Endothelial cell of umbilical vein (primary cell): ENCODE results near the gene CDHR5. TPM values are rescaled to one million over a fixed set of nuclear protein-coding genes. Genes with fewer than 3 reads are reported as not detected.

Experiments
- BruUV-seq: library from RNA; stranded (reverse); fragments of 400-500 nt; replicated peaks from 2 replicates; lab custom pipeline; 2021; lab: Mats Ljungman, UMichigan
- CTCF ChIA-PET: fragments of 300-600, 350-600 bp; sonication (Branson Sonifier 250); formaldehyde crosslinking; loops from one replicate; lab custom pipeline; 2021; ENCODE audit warnings: antibody characterized with exemption, inconsistent platforms; lab: Charles Lee
- POLR2A ChIA-PET: fragments of 300-600, 350-600 bp; sonication (Branson Sonifier 250); formaldehyde crosslinking; loops from one replicate; lab custom pipeline; 2021; ENCODE audit warnings: antibody characterized with exemption, inconsistent platforms; lab: Charles Lee
- DNase-seq: peaks from one replicate; pipeline ENCODE4 v3.0.0-alpha.2; 2011; ENCODE audit warnings: low read depth, low spot score
- FAIRE-seq: peaks from 2 replicates; lab custom pipeline; 2011; peaks lifted over from hg19 to GRCh38; lab: Jason Lieb, UNC
- H2AFZ ChIP-seq: 2 replicates; pipeline ENCODE4 v1.6.0; 2012; ENCODE audit warnings: low read depth, low read length, control low read depth, inconsistent platforms
- H3K27ac ChIP-seq: 2 replicates; pipeline ENCODE4 v1.5.1; 2011; ENCODE audit warnings: low read depth, mild to moderate bottlenecking, control low read depth, low read length, moderate library complexity; ENCODE audit not compliant: insufficient read depth
- H3K27me3 ChIP-seq, 2 experiments: 2 replicates each; pipeline versions ENCODE4 v1.6.0 to v1.6.1; 2011; ENCODE audit warnings: low read length in 2 of 2, mixed read lengths in 1 of 2; ENCODE audit not compliant: control insufficient read depth in 2 of 2, insufficient read depth in 2 of 2
- H3K36me3 ChIP-seq, 2 experiments: 2 replicates in 1 of 2; 3 replicates in 1 of 2; pipeline ENCODE4 v1.5.1; 2011; ENCODE audit warnings: low read length in 2 of 2, mild to moderate bottlenecking in 1 of 2, moderate library complexity in 1 of 2; ENCODE audit not compliant: control insufficient read depth in 2 of 2, insufficient read depth in 2 of 2; ENCODE audit errors: extremely low read depth in 1 of 2
- H3K4me1 ChIP-seq: 3 replicates; pipeline ENCODE4 v1.5.1; 2011; ENCODE audit warnings: mild to moderate bottlenecking, low read length; ENCODE audit not compliant: control insufficient read depth, insufficient read depth; ENCODE audit errors: extremely low read depth
- H3K4me2 ChIP-seq: 2 replicates; pipeline ENCODE4 v1.6.1; 2011; ENCODE audit warnings: low read length, control low read depth, mixed read lengths; ENCODE audit not compliant: insufficient read depth
- H3K4me3 ChIP-seq, 3 experiments: fragments of 200-600 bp in 1 of 3; sonication (generic), shearing (Covaris generic) in 1 of 3; replicated peaks in 1 of 3; 2 replicates each; pipeline ENCODE4 v1.5.1; 2011 to 2016; ENCODE audit warnings: control low read depth in 3 of 3, low read length in 3 of 3, mild to moderate bottlenecking in 2 of 3, inconsistent platforms in 1 of 3, low read depth in 1 of 3, moderate library complexity in 1 of 3; ENCODE audit not compliant: insufficient read depth in 1 of 3
- H3K79me2 ChIP-seq: 2 replicates; pipeline ENCODE4 v1.6.0; 2012; ENCODE audit warnings: low read length, inconsistent platforms; ENCODE audit not compliant: control insufficient read depth, insufficient read depth
- H3K9ac ChIP-seq: replicated peaks from 2 replicates; pipeline ENCODE3; 2011; ENCODE audit warnings: low read length, control low read depth; ENCODE audit not compliant: insufficient read depth; ENCODE audit errors: extremely low read depth
- H3K9me1 ChIP-seq: replicated peaks from 3 replicates; pipeline ENCODE4 v1.6.0; 2011; ENCODE audit warnings: mild to moderate bottlenecking, low read length; ENCODE audit not compliant: control insufficient read depth, insufficient read depth; ENCODE audit errors: extremely low read depth
- H3K9me3 ChIP-seq: replicated peaks from 2 replicates; pipeline ENCODE4 v1.5.1; 2012; ENCODE audit warnings: low read length, inconsistent platforms; ENCODE audit not compliant: control insufficient read depth, insufficient read depth
- H4K20me1 ChIP-seq: replicated peaks from 2 replicates; pipeline ENCODE3; 2011; ENCODE audit warnings: mild to moderate bottlenecking, low read length; ENCODE audit not compliant: control insufficient read depth, insufficient read depth; ENCODE audit errors: extremely low read depth
- EZH2 ChIP-seq: IDR thresholded peaks from 2 replicates; pipeline ENCODE4 v1.6.1; 2012; ENCODE audit warnings: borderline replicate concordance, low read depth, mild to moderate bottlenecking, moderate library complexity, low read length, inconsistent platforms; ENCODE audit not compliant: severe bottlenecking
- FOS ChIP-seq: IDR thresholded peaks from 2 replicates; pipeline ENCODE4 v1.6.1; 2011; ENCODE audit warnings: mild to moderate bottlenecking, low read length, moderate library complexity, borderline replicate concordance; ENCODE audit not compliant: insufficient read depth
- GATA2 ChIP-seq: IDR thresholded peaks from 2 replicates; pipeline ENCODE4 v1.7.0; 2011; ENCODE audit warnings: low read depth, mild to moderate bottlenecking, moderate library complexity, mixed read lengths, low read length; ENCODE audit not compliant: insufficient read length, insufficient read depth
- JUN ChIP-seq: IDR thresholded peaks from 2 replicates; pipeline ENCODE4 v1.6.1; 2011; ENCODE audit warnings: borderline replicate concordance, low read depth; ENCODE audit not compliant: insufficient read length, insufficient read depth
- MAX ChIP-seq: IDR thresholded peaks from 2 replicates; pipeline ENCODE4 v1.6.1; 2011; ENCODE audit not compliant: insufficient read depth, insufficient read length
- MYC ChIP-seq: IDR thresholded peaks from one replicate; pipeline ENCODE4 v1.6.1; 2011; ENCODE audit warnings: mild to moderate bottlenecking, low read depth, low read length
- POLR2A ChIP-seq: IDR thresholded peaks from 2 replicates; pipeline ENCODE4 v1.6.1; 2012; ENCODE audit warnings: low read depth, mild to moderate bottlenecking, control low read depth, low read length
- POLR2AphosphoS5 ChIP-seq: IDR thresholded peaks from 2 replicates; pipeline ENCODE4 v1.6.1; 2012; ENCODE audit warnings: low read depth, mild to moderate bottlenecking, control low read depth, low read length, moderate library complexity; ENCODE audit not compliant: insufficient read depth
- dilution Hi-C: fragments of 300-500 bp; cut with MboI; formaldehyde crosslinking; loops from one replicate; pipeline ENCODE4 v1.15.0; 2019; ENCODE audit warnings: low sequenced_read_pairs; ENCODE audit not compliant: extremely low pct_ligation_motif_present
- intact Hi-C: fragments of 100-400 bp; cut with micrococcal nuclease; formaldehyde crosslinking; loops from one replicate; pipeline ENCODE4 v1.10.0; 2022
- polyA plus RNA-seq, 4 experiments: library from polyadenylated mRNA; depleted of rRNA in 3 of 4; stranded (reverse) in 3 of 4; unstranded in 1 of 4; fragments of >200 nt; gene quantifications; 2 replicates each; pipeline versions ENCODE4 v1.2.1 to v1.2.3, GENCODE V29; 2011 to 2012; ENCODE audit warnings: missing spikeins in 1 of 4
- total RNA-seq: library from RNA; stranded (reverse); gene quantifications from 2 replicates; pipeline ENCODE4 v1.2.3, GENCODE V29; 2021
- TF ChIP-seq, protein P1 (sequence below), 2 donors: IDR thresholded peaks; 1 replicate in 1 of 2; 2 replicates in 1 of 2; pipeline ENCODE4 v1.5.1; 2011; ENCODE audit warnings: low read length in 2 of 2, mild to moderate bottlenecking in 2 of 2, moderate library complexity in 2 of 2, control low read depth in 1 of 2, inconsistent platforms in 1 of 2, low read depth in 1 of 2; ENCODE audit not compliant: insufficient read depth in 1 of 2; ENCODE audit errors: extremely low read depth in 1 of 2

The CDHR5 gene
- total and polyA plus RNA-seq, 2 donors (not counting 3 experiments of a cell fraction or from before 2014, with no cell fraction given), result not detected

DNA sequence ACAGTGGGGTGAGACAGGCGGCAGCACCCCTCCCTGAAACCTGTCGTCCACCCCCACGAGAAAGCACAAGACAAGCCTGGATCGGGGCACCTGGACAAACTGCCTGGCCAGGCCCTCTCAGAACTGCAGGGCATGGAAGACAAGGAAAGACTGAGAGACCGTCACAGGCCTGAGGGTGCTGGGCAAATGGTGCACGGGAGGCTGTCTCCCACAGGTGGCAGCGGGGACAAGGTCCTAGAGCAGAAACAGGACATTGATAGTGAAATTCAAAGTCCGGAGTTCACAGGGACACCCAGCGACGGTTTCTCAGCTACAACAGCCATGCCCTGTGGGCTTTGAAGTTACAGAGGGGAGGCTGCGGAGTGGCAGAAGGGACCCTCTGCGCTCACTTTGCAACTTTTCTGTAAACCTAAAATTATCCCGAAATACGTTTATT lies 33.0 kb upstream of the CDHR5 start:
- dilution Hi-C loops, result no loop called here
- H3K4me1 ChIP-seq, result no peaks in the 10 kb centered on the region
- ChIA-PET POLR2A (no interaction called here), CTCF (no interaction called here)
- H3K4me2 ChIP-seq, result no peak overlapping the region
- H3K9me1 ChIP-seq, result no peaks in the 10 kb centered on the region
- TF ChIP-seq FOS (no peak), POLR2AphosphoS5 (no peak), MYC (no peak), POLR2A (no peak), GATA2 (no peak), EZH2 (no peak), MAX (no peak), JUN (no peak)
- TF ChIP-seq, protein P1, sequence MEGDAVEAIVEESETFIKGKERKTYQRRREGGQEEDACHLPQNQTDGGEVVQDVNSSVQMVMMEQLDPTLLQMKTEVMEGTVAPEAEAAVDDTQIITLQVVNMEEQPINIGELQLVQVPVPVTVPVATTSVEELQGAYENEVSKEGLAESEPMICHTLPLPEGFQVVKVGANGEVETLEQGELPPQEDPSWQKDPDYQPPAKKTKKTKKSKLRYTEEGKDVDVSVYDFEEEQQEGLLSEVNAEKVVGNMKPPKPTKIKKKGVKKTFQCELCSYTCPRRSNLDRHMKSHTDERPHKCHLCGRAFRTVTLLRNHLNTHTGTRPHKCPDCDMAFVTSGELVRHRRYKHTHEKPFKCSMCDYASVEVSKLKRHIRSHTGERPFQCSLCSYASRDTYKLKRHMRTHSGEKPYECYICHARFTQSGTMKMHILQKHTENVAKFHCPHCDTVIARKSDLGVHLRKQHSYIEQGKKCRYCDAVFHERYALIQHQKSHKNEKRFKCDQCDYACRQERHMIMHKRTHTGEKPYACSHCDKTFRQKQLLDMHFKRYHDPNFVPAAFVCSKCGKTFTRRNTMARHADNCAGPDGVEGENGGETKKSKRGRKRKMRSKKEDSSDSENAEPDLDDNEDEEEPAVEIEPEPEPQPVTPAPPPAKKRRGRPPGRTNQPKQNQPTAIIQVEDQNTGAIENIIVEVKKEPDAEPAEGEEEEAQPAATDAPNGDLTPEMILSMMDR (IDR thresholded peaks at IDR 0.05; ENCODE audit: extremely low read depth in 1 of 2, insufficient read depth in 1 of 2, low read depth in 1 of 2, low read length in 2 of 2), result no peak
- no peak for DNase-seq
- no TSS peak for BruUV-seq
- H3K4me3 ChIP-seq, result no peak overlapping the region
- H3K9ac ChIP-seq, result no peak overlapping the region
- no peak for FAIRE-seq
- intact Hi-C loops, result no loop called here
- H3K27me3 ChIP-seq, result no peaks in the 10 kb centered on the region
- H3K36me3 ChIP-seq, result peaks cover 2 to 32% of the 10 kb centered on the region in 2 experiments
- H3K9me3 ChIP-seq, result no peaks in the 10 kb centered on the region
- H3K79me2 ChIP-seq, result no peaks in the 10 kb centered on the region
- no peak overlapping the region for H3K27ac ChIP-seq
- no peaks in the 10 kb centered on the region for H4K20me1 ChIP-seq
- no peak overlapping the region for H2AFZ ChIP-seq
